Stomach smooth muscle (tissue), 2 donors: Measurements from ENCODE around the gene ARMS2.
A peak's percentile ranks its signal among the peaks of the same experiment; 100 is the strongest.

ENCODE experiments used
- H3K27ac ChIP-seq: one replicate; pipeline ENCODE4 v1.7.0; 2013; ENCODE audit warnings: mild to moderate bottlenecking, low read length, inconsistent platforms
- H3K27me3 ChIP-seq, 2 donors: one replicate each; pipeline ENCODE4 v1.7.0; 2013; ENCODE audit warnings: low read length in 2 of 2; ENCODE audit not compliant: insufficient read depth in 2 of 2, control insufficient read depth in 1 of 2
- H3K36me3 ChIP-seq, 2 donors: one replicate each; pipeline ENCODE4 v1.7.0; 2013; ENCODE audit warnings: low read length in 2 of 2; ENCODE audit not compliant: control insufficient read depth in 2 of 2, insufficient read depth in 2 of 2
- H3K4me1 ChIP-seq: one replicate; pipeline ENCODE4 v1.7.0; 2013; ENCODE audit warnings: low read length; ENCODE audit not compliant: control insufficient read depth, insufficient read depth
- H3K4me3 ChIP-seq, 2 donors: one replicate each; pipeline ENCODE4 v1.7.0; 2013; ENCODE audit warnings: low read length in 2 of 2
- H3K9ac ChIP-seq, 2 donors: one replicate each; pipeline ENCODE4 v1.7.0; 2013; ENCODE audit warnings: low read length in 2 of 2, mild to moderate bottlenecking in 1 of 2
- H3K9me3 ChIP-seq, 2 donors: one replicate each; pipeline ENCODE4 v1.7.0; 2013; ENCODE audit warnings: low read length in 2 of 2; ENCODE audit not compliant: control insufficient read depth in 2 of 2
- donor health status: healthy.
- donor health status: Pancreatic carcinoma.

ARMS2 gene

GRCh38 chr10:122424059-122424458 is 30.4 kb upstream of the ARMS2 start:
- Histone ChIP-seq H3K9ac (no peak overlapping the region), H3K4me3 (no peak overlapping the region), H3K9me3 (no peaks in the 10 kb centered on the region), H3K27ac (no peak overlapping the region), H3K27me3 (no peaks in the 10 kb centered on the region), H3K4me1 (peaks cover 4% of the 10 kb centered on the region), H3K36me3 (peaks cover 9 to 11% of the 10 kb centered on the region in 2 donors)

GRCh38 chr10:122426829-122427228 is 27.6 kb upstream of the ARMS2 start:
- Histone ChIP-seq H3K4me3 (no peak overlapping the region), H3K4me1 (no peaks in the 10 kb centered on the region), H3K27me3 (no peaks in the 10 kb centered on the region), H3K9me3 (no peaks in the 10 kb centered on the region), H3K36me3 (peaks cover 8 to 16% of the 10 kb centered on the region in 2 donors), H3K9ac (no peak overlapping the region), H3K27ac (no peak overlapping the region)

- no peak overlapping the region for H3K27ac ChIP-seq
- H3K9ac ChIP-seq: no peak overlapping the region
- no peak overlapping the region for H3K4me3 ChIP-seq
- H3K4me1 ChIP-seq: no peaks in the 10 kb centered on the region
- H3K27me3 ChIP-seq: no peaks in the 10 kb centered on the region
- H3K36me3 ChIP-seq: peaks cover 8 to 16% of the 10 kb centered on the region in 2 donors
- H3K9me3 ChIP-seq: no peaks in the 10 kb centered on the region
These were observed 27.2 kb upstream of the ARMS2 start for GRCh38 chr10:122427280-122427679.

GRCh38 chr10:122435212-122435827 is 19.1 kb upstream of the ARMS2 start:
- H3K4me3 ChIP-seq: no peak overlapping the region
- no peaks in the 10 kb centered on the region for H3K9me3 ChIP-seq
- peaks cover 4% of the 10 kb centered on the region in 2 donors for H3K36me3 ChIP-seq
- H3K9ac ChIP-seq: no peak overlapping the region
- no peaks in the 10 kb centered on the region for H3K4me1 ChIP-seq
- no peak overlapping the region for H3K27ac ChIP-seq
- H3K27me3 ChIP-seq: no peaks in the 10 kb centered on the region

GRCh38 chr10:122441961-122442360 is 12.5 kb upstream of the ARMS2 start:
- H3K9ac ChIP-seq: no peak overlapping the region
- peaks cover 4% of the 10 kb centered on the region in 2 donors for H3K36me3 ChIP-seq
- no peaks in the 10 kb centered on the region for H3K9me3 ChIP-seq
- peaks cover 7% of the 10 kb centered on the region for H3K4me1 ChIP-seq
- no peak overlapping the region for H3K27ac ChIP-seq
- no peaks in the 10 kb centered on the region for H3K27me3 ChIP-seq
- H3K4me3 ChIP-seq: no peak overlapping the region

GRCh38 chr10:122445469-122445868 is 9.0 kb upstream of the ARMS2 start:
- Histone ChIP-seq H3K9me3 (no peaks in the 10 kb centered on the region), H3K4me3 (no peak overlapping the region), H3K4me1 (peaks cover 14% of the 10 kb centered on the region), H3K27ac (no peak overlapping the region), H3K36me3 (no peaks in the 10 kb centered on the region), H3K9ac (no peak overlapping the region), H3K27me3 (no peaks in the 10 kb centered on the region)

- Histone ChIP-seq H3K27ac (no peak overlapping the region), H3K4me3 (no peak overlapping the region), H3K9ac (no peak overlapping the region)
These were observed 8.5 kb upstream of the ARMS2 start for GRCh38 chr10:122445904-122446303.

GRCh38 chr10:122446668-122447423 is 7.6 kb upstream of the ARMS2 start:
- H3K27me3 ChIP-seq: no peaks in the 10 kb centered on the region
- no peaks in the 10 kb centered on the region for H3K9me3 ChIP-seq
- peak overlapping the region; percentile 12 for H3K27ac ChIP-seq
- H3K36me3 ChIP-seq: no peaks in the 10 kb centered on the region
- H3K4me3 ChIP-seq: no peak overlapping the region
- H3K4me1 ChIP-seq: peaks cover 14% of the 10 kb centered on the region
- H3K9ac ChIP-seq: no peak overlapping the region

More at GRCh38 chr10:122445904-122446303, 8.5 kb upstream of the ARMS2 start:
- Histone ChIP-seq H3K36me3 (no peaks in the 10 kb centered on the region), H3K9me3 (no peaks in the 10 kb centered on the region), H3K4me1 (peaks cover 14% of the 10 kb centered on the region), H3K27me3 (no peaks in the 10 kb centered on the region)

- H3K4me3 ChIP-seq: no peak overlapping the region
- no peaks in the 10 kb centered on the region for H3K27me3 ChIP-seq
- H3K9me3 ChIP-seq: no peaks in the 10 kb centered on the region
- H3K36me3 ChIP-seq: no peaks in the 10 kb centered on the region
- H3K4me1 ChIP-seq: peaks cover 12% of the 10 kb centered on the region
- H3K9ac ChIP-seq: no peak overlapping the region
- H3K27ac ChIP-seq: no peak overlapping the region
These were observed 5.9 kb upstream of the ARMS2 start for GRCh38 chr10:122448600-122448999.

- no peak overlapping the region for H3K9ac ChIP-seq
- H3K4me3 ChIP-seq: no peak overlapping the region
These were observed 5.3 kb upstream of the ARMS2 start for GRCh38 chr10:122449153-122449552.

More at GRCh38 chr10:122449153-122449552, 5.3 kb upstream of the ARMS2 start:
- no peaks in the 10 kb centered on the region for H3K27me3 ChIP-seq
- H3K4me1 ChIP-seq: peaks cover 12% of the 10 kb centered on the region
- no peak overlapping the region for H3K27ac ChIP-seq
- no peaks in the 10 kb centered on the region for H3K36me3 ChIP-seq
- H3K9me3 ChIP-seq: no peaks in the 10 kb centered on the region
